ENCODE measurements around the gene RUNDC3A. TPM values are rescaled to one million over a fixed set of nuclear protein-coding genes. Genes with fewer than 3 reads are reported as not detected.

Gene RUNDC3A
- total and polyA plus RNA-seq, 2 of the 8 experiments (the other 6 are each of a cell fraction or from before 2014, with no cell fraction given), result 6.4 to 13.8 TPM

DNA sequence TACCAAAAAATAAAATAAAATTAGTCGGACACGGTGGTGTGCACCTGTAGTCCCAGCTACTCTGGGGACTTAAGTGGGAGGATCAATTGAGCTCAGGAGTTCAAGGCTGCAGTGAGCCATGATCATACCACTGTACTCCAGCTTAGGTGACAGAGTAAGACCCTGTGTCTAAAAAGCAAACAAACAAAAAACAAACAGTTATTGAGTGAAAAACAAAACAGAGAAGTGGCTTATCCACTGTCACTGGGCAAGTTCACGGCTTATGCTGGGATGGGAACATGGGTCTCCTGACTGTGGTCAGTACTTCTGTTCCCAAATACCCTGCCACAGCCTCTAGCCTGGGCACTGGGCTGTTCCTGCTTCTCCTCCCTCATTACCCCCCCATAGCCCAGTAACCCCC, 27.2 kb downstream of the RUNDC3A start:
- no peaks in the 10 kb centered on the region for H3K36me3 ChIP-seq (ENCODE audit: control insufficient read depth in 2 of 4, insufficient read depth in 4 of 4, low read length in 3 of 4)
- TF ChIP-seq NRF1 (IDR thresholded peaks at IDR 0.05; ENCODE audit: low read depth, low read length) (no peak), ASH2L (IDR thresholded peaks at IDR 0.05; ENCODE audit: low read length) (no peak), HDAC2 (IDR thresholded peaks at IDR 0.05; ENCODE audit: borderline replicate concordance in 1 of 2, low read depth in 2 of 2, low read length in 2 of 2) (no peak), EZH2 (IDR thresholded peaks at IDR 0.05; ENCODE audit: low read depth, low read length, severe bottlenecking) (no peak), BRCA1 (IDR thresholded peaks at IDR 0.05; ENCODE audit: low read depth, low read length) (no peak), SP4 (IDR thresholded peaks at IDR 0.05; ENCODE audit: low read length) (no peak), GTF2F1 (IDR thresholded peaks at IDR 0.05; ENCODE audit: borderline replicate concordance, low read depth, low read length) (no peak), POLR2A (IDR thresholded peaks at IDR 0.05; ENCODE audit: control extremely low read depth in 1 of 2, low read depth in 2 of 2, low read length in 2 of 2) (no peak), BACH1 (IDR thresholded peaks at IDR 0.05; ENCODE audit: low read length) (no peak), HDAC6 (IDR thresholded peaks at IDR 0.05; ENCODE audit: low read depth, low read length) (no peak), CREB1 (IDR thresholded peaks at IDR 0.05) (no peak), TAF1 (IDR thresholded peaks at IDR 0.05; ENCODE audit: low read depth, low read length) (no peak), KDM5A (IDR thresholded peaks at IDR 0.05; ENCODE audit: low read length) (no peak)
- TF ChIP-seq, protein P1, sequence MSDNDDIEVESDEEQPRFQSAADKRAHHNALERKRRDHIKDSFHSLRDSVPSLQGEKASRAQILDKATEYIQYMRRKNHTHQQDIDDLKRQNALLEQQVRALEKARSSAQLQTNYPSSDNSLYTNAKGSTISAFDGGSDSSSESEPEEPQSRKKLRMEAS (IDR thresholded peaks at IDR 0.05), result no peak
- TF ChIP-seq, protein P2, sequence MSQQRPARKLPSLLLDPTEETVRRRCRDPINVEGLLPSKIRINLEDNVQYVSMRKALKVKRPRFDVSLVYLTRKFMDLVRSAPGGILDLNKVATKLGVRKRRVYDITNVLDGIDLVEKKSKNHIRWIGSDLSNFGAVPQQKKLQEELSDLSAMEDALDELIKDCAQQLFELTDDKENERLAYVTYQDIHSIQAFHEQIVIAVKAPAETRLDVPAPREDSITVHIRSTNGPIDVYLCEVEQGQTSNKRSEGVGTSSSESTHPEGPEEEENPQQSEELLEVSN (IDR thresholded peaks at IDR 0.05), result no peak

More for the DNA sequence above, 27.2 kb downstream of the RUNDC3A start:
- 85% methylated on average over 3 of the region's 3 CpGs; no CpG with 5 or more reads in 1 of the 2 experiments for WGBS, 2 experiments (ENCODE audit: extremely low coverage in 1 of 2, insufficient coverage in 1 of 2, insufficient read length in 1 of 2, insufficient replicate concordance in 2 of 2, low coverage in 1 of 2, low lambda C conversion rate in 2 of 2, missing lambda C conversion rate in 1 of 2)
- no peak for DNase-seq (ENCODE audit: low read depth in 1 of 2, low spot score in 2 of 2)
- no peak overlapping the region for H3K27ac ChIP-seq (ENCODE audit: low read depth, low read length)
- H3K79me2 ChIP-seq (ENCODE audit: control insufficient read depth in 1 of 2, insufficient read depth in 2 of 2, low read length in 2 of 2), result no peaks in the 10 kb centered on the region
- ChIA-PET CTCF (ENCODE audit: partially characterized antibody) (interaction anchor here (0.6 to 11.0 kb wide), 9 partner anchors 9 to 213 kb away, joined by 3 to 158 read pairs (median 7); partner anchors contain the start of gene GRN), POLR2A (ENCODE audit: partially characterized antibody) (interaction anchor here (1.0 to 2.1 kb wide), 2 partner anchors 18 to 21 kb away, joined by 3 to 5 read pairs; no protein-coding TSS in a partner anchor)
- H3K23me2 ChIP-seq (ENCODE audit: low read depth, low read length), result no peaks in the 10 kb centered on the region
- H2BK120ac ChIP-seq (replicated peaks; ENCODE audit: low read depth, low read length), result no peak overlapping the region
- no peak overlapping the region for H3K4ac ChIP-seq (replicated peaks; ENCODE audit: insufficient read length, low read depth, low read length)
- H2AK5ac ChIP-seq (ENCODE audit: low read depth, low read length), result no peak overlapping the region
- peak overlapping the region; percentile 46; the same call in 1 of the 2 replicates for H4K8ac ChIP-seq (ENCODE audit: extremely low read depth, insufficient read depth, low read length)
- no peak overlapping the region for H4K5ac ChIP-seq (ENCODE audit: insufficient read length, low read depth, low read length)
- no peak overlapping the region for H3K23ac ChIP-seq (ENCODE audit: insufficient read length)
- no peak overlapping the region for H3K56ac ChIP-seq (replicated peaks; ENCODE audit: insufficient read length, low read depth, low read length)
- no peak overlapping the region for H3K4me2 ChIP-seq (ENCODE audit: insufficient read depth in 1 of 2, low read depth in 2 of 2, low read length in 2 of 2)
- no peak overlapping the region for H3K14ac ChIP-seq (ENCODE audit: insufficient read length)
- no peak for FAIRE-seq
- no peak overlapping the region for H2BK20ac ChIP-seq (ENCODE audit: low read length)
- H2BK15ac ChIP-seq (ENCODE audit: low read length), result no peak overlapping the region
- no peaks in the 10 kb centered on the region for H3K9me3 ChIP-seq (ENCODE audit: insufficient read depth in 2 of 2, low read depth in 1 of 2, low read length in 1 of 2)
- no peaks in the 10 kb centered on the region for H4K20me1 ChIP-seq (replicated peaks in 1 of 2; ENCODE audit: control insufficient read depth in 1 of 2, insufficient read depth in 2 of 2, low read length in 2 of 2)
- H3K18ac ChIP-seq (ENCODE audit: extremely low read depth, low read length), result no peak overlapping the region
- H3K9ac ChIP-seq (replicated peaks in 1 of 4; ENCODE audit: extremely low read depth in 1 of 4, low read depth in 3 of 4, low read length in 3 of 4), result no peak overlapping the region
- peaks cover 0 to 2% (median 2%) of the 10 kb centered on the region in 4 experiments; a peak in 5 of 7 replicates for H3K4me1 ChIP-seq (replicated peaks in 1 of 4; ENCODE audit: control insufficient read depth in 3 of 4, insufficient read depth in 4 of 4, low read length in 3 of 4)
- H2AFZ ChIP-seq (ENCODE audit: low read length), result no peak overlapping the region
- no peak overlapping the region for H4K91ac ChIP-seq (replicated peaks; ENCODE audit: insufficient read length, low read length)
- no peak overlapping the region for H2BK12ac ChIP-seq (ENCODE audit: low read depth, low read length)
- H3K79me1 ChIP-seq (ENCODE audit: low read depth, low read length), result no peaks in the 10 kb centered on the region
- no peak overlapping the region for H3K4me3 ChIP-seq (ENCODE audit: extremely low read depth in 1 of 4, insufficient read depth in 2 of 4, low read depth in 3 of 4, low read length in 4 of 4)
- no peak overlapping the region for H2BK5ac ChIP-seq (ENCODE audit: low read depth, low read length)
- peaks cover 0 to 2% (median under 1%) of the 10 kb centered on the region in 4 experiments; a peak in 1 of 7 replicates for H3K27me3 ChIP-seq (replicated peaks in 1 of 4; ENCODE audit: control insufficient read depth in 3 of 4, extremely low read depth in 1 of 4, insufficient read depth in 3 of 4, low read length in 3 of 4)
